GM12873 (cell line): Measurements from ENCODE around the gene TSC22D4.

Experiments
- CTCF ChIP-seq: IDR thresholded peaks from 2 replicates; pipeline ENCODE4 v1.5.1; 2012; ENCODE audit warnings: low read depth, mild to moderate bottlenecking, moderate library complexity, low read length, control low read depth; ENCODE audit not compliant: insufficient read depth; ENCODE audit errors: missing control alignments

TSC22D4 gene

DNA sequence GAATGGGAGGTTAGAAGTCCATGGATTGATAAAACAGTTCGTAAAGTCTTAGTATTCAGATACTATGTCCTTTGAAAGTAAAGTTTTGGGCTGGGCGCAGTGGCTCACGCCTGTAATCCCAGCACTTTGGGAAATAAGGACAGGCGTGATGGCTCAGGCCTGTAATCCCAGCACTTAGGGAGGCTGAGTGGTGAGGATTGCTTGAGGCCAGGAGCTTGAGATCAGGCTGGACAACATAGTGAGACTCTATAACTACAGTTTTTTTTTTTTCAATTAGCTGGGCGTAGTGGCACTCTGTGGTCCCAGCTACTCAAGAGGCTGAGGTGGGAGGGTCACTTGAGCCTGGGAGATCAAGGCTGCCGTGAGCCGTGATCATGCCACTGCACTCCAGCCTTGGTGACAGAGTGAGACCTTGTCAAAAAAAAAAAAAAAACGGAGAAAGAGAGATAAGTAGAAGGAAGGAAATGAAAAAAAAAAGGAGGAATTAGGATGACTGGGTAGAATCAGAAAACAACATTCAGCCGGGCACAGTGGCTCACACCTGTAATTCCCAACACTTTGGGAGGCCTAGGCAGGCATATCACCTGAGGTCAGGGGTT, 34.3 kb upstream of the TSC22D4 start:
- no peak for TF ChIP-seq CTCF

DNA sequence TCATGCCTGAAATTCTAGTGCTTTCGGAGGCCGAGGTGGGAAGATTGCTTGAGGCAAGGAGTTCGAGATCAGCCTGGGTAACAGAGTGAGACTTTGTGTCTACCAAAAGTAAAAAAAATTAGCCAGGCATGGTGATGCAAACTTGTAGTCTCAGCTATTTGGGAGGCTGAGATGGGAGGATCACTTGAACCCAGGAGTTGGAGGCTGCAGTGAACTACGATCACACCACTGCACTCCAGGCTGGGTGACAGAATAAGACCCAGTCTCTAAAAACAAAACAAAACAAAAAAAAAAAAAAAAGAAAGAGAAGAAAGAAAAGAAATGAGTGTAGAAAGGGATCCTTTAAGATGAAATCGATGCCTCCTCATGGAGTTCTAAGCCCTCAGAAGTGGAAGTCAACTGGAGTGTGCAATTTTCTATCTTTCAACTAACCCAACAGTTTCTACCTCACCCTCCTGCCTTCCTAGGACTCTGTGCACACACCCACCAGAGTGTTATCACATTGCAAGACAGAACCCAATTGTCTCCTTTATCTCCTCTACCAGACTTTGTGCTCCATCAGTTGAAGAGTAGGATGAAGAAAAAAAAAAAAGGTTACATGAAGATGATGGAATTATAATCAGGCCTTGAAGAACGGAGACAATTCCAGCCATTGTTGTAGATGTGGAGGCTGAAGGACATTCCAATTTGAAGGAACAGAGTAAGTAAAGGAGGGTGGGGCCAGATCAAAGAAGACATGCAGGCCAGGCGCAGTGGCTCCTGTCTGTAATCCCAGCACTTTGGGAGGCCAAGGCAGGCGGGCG, 31.6 kb upstream of the TSC22D4 start:
- no peak for TF ChIP-seq CTCF

DNA sequence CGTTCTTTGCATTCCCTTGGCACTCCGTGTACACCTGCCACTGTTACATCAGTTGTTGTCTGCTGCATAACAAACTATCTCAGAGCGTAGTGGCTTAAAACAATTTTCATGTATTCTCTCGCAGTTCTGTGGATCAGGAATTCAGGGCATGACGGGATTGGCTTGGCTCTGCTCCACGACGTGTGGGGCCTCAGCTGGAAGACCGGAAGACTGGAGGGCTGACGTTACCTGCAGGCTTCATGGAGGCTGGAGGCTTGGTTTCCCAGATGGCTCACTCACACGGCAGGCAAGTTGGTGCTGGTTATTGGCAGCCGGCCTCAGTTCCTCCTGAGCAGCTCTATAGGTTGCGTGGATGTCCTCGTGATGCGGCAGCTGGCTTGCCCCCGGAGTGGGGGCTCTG, 30.2 kb upstream of the TSC22D4 start:
- no peak for TF ChIP-seq CTCF

GRCh38 chr7:100506356-100506923, 27.4 kb upstream of the TSC22D4 start:
- TF ChIP-seq CTCF = no peak

GRCh38 chr7:100504887-100505611, 26.0 kb upstream of the TSC22D4 start:
- TF ChIP-seq CTCF = no peak

- no peak for TF ChIP-seq CTCF
These were observed 17.5 kb upstream of the TSC22D4 start for GRCh38 chr7:100496509-100496908.
